AG08396 (cell line): Measurements from ENCODE around the gene KLHL40.
A peak's percentile ranks its signal among the peaks of the same experiment; 100 is the strongest.

ENCODE experiments used
- DNase-seq: peaks from one replicate; pipeline ENCODE4 v3.0.0; 2012; ENCODE audit warnings: low spot score, mixed read lengths

The KLHL40 gene

DNA sequence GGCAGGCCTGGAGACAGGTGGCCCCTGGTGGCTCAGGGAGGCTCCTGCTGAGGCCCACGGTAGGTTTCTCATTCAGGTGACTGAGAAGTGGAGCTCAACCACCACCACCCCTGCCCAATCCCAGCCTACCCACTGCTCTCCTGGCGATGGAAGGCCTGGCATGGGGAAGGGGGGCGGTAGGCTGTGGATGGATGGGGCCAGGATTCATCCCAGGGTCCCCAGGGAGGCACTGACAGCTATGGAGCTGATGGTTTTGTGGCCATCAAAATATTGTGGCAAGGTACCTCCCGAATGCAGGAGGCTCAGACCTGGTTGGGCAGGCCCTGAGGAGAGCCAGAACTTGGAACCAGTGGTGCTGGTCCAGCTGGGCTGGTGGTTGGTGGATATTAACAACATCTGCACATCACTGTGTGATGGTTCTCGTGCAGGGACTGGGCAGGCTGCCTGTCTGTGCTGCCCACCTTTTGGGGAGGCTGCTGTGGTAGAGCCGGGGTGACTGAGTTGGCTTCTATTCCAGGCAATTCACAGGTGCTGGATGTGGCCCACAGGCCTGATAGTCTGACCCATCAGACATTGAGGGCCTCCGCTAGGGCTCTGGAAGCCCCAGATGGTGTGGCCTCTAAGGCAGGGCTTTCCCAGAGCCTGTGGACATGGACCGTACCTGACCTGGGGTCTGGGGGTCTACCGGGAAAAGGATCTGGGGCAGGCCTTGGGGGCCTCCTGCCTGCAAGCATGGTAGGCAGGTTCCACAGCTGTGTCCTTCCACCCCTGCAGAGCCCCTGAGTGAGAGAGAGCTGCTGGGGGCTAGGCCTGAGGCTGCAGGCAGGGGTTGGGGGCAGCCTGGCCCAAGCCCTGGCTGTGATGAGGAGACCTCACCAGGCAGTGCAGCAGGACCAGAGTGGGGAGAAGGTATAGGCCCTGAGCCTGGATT lies 28.4 kb upstream of the KLHL40 start:
- DNase-seq, result no peak

DNA sequence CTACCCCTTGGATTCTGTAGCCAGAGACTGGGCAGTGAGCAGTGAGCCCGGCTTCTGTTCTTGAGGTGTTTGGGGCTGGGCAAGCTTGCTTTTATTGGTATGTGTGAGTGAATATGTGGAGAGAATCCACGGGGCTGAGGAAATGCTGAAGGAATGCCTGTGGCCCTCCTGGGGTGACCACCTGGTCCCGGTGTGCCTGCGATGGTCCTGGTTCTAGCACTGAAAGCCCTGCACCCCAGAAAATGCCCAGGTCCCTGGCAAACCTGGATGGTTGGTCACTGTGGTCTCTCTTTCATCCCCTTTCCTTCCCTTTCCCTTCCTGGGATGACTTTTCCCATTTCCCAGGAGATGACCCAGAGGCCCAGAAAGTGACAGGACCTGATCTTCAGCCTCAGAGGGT lies 27.7 kb upstream of the KLHL40 start:
- no peak for DNase-seq

DNA sequence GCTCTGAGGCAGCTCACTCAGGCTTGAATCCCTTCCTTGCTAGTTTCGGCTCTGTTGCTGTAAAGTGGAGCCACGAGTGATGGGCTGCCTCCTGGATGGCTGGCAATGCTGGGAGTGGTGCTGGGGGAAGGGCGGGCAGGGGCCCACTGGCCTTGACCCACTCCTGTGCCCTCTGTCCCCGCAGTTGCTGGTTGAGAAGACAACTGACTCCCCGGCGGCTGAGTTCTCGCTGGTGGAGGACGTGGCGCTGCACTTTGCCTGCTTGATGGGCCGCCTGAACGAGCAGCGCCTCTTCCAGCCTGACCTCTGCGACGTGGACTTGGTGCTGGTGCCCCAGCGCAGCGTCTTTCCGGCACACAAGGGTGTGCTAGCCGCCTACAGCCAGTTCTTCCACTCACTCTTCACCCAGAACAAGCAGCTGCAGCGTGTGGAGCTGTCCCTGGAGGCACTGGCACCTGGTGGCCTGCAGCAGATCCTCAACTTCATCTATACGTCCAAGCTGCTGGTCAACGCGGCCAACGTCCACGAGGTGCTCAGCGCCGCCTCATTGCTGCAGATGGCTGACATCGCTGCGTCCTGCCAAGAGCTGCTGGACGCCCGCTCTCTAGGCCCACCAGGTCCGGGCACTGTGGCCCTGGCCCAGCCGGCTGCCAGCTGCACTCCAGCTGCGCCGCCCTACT lies 27.1 kb upstream of the KLHL40 start:
- no peak for DNase-seq

DNA sequence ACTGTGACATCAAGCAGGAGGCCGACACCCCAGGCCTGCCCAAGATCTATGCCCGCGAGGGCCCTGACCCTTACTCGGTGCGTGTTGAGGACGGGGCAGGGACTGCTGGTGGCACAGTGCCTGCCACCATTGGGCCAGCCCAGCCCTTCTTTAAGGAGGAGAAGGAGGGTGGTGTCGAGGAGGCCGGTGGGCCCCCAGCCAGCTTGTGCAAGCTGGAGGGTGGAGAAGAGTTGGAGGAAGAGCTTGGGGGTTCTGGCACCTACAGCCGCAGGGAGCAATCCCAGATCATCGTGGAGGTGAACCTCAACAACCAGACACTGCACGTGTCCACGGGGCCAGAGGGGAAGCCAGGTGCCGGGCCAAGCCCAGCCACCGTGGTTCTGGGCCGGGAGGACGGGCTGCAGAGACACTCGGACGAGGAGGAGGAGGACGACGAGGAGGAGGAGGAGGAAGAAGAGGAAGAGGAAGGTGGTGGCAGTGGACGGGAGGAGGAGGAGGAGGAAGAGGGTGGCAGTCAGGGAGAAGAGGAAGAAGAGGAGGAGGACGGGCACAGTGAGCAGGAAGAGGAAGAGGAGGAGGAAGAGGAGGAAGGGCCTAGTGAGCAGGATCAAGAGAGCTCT lies 26.5 kb upstream of the KLHL40 start:
- no peak for DNase-seq

DNA sequence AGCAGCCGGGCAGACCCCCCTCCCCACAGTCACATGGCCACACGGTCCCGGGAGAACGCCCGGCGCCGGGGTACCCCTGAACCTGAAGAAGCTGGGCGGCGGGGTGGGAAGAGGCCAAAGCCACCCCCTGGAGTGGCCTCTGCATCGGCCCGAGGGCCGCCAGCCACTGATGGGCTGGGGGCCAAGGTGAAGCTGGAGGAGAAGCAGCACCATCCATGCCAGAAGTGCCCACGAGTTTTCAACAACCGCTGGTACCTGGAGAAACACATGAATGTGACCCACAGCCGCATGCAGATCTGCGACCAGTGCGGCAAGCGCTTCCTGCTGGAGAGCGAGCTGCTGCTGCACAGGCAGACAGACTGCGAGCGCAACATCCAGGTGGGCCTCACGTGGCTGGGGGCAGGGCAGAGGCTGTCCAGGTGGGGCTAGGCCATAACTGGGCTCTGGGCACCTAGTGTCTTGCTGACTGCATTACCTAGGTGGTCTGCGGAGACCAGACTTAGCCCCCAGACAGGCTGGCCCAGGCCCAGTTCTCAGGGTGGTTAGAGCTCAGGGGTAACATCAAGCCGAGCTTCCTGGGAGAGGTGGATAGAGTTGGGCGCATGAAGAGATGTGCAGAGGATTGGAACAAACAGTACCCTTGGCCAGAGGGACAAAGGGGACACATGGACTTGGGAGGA lies 25.7 kb upstream of the KLHL40 start:
- DNase-seq, result peak; percentile 12

DNA sequence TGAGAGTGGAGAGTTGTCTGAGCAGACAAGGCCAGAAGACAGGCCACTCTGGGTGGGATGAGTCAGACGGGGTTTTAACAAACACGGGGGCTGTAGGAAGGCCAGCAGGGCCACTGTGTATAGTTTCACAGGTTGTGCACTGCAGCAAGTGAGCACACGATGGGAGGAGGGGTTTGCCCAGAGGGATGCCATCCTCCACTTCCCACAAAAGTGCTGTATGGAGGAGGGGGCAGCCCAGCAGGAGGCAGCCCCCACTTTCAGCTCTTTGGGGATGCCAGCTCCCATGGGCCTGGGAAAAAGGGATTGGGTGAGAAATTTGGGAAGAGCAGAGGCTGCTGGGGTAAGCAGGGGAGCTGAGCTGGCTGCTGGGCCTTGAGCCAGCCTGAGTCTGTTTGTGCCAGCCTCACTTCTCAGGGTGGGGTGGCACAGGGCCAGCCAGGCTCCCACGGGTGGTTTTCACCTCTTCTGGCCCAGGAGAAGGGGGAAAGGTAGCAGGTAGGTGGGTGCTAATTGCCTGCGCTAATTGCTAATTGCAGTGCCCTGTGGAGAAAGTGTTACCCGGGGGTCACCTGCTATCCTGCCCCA lies 25.1 kb upstream of the KLHL40 start:
- peak; percentile 69 for DNase-seq

DNA sequence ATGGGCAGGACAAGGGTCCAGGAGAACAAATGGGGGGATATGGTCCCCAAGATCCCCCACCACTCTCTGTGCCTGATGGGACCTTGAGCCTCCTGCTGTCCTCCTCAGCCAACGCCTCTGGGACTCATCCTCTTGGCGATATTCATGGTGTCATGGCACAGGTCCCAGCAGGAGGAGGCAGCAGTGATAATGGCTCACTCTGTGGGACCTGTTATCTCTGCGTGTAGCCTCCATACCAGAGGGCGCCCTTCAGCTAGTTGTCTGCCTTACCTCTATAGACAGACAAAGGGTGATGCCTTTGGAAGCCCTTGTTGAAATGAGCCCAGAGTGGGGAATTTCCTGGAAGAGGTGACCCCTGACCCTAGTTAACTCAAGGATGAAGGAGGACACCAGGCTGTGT lies 24.4 kb upstream of the KLHL40 start:
- DNase-seq, result peak; percentile 16

DNA sequence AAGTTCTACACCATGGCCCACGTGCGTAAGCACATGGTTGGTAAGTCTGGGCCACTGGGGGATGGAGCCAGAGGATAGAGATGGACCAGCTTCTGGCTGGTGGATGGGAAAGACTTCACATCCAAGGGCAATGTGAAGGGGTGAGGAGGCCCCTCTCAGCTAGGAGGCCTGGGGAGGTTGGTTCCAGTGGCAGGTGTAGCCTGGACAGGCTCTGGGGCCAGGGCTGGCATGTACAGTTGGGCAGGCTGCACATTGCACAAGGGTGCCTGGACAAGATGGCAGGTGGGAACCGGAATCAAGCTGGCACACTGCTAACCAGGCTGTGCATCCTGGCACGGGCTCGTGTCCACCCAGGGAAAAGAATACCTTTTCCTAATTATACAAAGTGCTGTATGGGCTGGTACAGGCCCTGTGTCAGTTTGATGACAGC lies 23.7 kb upstream of the KLHL40 start:
- DNase-seq, result no peak

DNA sequence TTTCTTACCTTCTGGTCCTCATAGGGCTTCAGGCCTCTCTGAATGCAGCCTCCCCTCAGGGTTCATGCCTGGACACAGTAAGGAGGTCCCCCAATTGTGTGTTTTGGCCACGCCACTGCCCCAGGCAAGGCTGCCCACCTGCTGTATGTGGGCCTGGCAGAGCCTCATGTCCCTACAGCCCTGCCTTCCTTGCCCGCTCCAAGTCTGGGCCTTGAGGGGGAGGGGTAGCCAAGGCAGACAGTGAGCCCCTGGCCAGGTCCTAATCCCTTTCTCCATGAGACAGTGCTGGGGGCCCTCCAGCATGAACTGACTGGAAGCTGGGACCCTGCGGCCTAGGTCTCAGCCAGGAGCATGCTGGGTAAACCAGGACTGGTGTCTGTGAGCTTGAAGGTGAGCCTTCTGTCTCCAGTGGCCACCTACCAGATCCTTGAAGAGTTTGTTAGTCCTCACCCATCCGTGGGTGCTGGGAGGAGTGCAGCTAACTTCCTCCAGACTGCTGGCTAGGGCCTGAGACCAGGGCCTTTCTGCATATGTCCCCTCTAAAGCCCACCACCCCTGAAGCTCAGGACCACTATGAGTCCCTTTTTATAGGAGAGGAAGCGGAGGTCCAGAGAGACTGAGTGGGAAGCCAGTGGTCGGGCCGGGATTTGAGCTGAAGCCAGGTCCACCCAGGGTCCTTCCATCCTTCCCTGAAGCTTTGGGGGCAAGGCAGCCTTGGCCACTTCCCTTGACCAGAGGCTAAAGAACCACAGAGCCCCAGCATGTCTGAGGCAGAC lies 23.1 kb upstream of the KLHL40 start:
- DNase-seq, result no peak

DNA sequence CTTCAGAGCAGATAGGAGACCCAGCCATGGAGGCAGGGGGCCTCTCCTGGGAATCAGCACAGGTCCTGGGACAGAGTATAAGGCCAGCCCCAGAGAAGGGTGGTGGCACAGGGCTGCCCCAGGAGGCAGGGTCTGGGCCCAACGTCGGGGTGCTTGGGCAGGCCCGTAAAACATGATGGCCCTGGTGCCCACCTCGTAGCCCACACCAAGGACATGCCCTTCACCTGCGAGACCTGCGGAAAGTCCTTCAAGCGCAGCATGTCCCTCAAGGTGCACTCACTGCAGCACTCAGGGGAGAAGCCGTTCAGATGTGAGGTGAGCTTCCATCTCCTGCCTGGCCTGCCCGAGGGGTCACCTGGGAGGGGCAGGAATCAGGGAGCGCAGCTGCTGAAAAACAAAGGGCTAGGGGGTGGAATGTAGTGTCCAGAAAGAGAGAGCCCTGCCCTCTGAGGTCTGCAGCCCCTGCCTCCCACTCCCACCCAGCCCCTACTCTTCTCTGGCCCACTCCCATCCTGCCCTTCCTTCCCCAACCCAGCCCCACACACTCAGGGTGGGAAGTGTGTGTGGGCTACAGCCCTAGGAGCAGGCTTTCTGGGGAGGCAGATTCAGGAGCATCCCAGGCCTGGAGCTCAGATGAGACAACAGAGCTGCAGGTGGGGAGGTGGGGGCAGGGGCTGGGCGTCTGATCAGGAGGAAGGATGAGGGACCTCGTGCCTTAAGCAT lies 22.4 kb upstream of the KLHL40 start:
- no peak for DNase-seq

DNA sequence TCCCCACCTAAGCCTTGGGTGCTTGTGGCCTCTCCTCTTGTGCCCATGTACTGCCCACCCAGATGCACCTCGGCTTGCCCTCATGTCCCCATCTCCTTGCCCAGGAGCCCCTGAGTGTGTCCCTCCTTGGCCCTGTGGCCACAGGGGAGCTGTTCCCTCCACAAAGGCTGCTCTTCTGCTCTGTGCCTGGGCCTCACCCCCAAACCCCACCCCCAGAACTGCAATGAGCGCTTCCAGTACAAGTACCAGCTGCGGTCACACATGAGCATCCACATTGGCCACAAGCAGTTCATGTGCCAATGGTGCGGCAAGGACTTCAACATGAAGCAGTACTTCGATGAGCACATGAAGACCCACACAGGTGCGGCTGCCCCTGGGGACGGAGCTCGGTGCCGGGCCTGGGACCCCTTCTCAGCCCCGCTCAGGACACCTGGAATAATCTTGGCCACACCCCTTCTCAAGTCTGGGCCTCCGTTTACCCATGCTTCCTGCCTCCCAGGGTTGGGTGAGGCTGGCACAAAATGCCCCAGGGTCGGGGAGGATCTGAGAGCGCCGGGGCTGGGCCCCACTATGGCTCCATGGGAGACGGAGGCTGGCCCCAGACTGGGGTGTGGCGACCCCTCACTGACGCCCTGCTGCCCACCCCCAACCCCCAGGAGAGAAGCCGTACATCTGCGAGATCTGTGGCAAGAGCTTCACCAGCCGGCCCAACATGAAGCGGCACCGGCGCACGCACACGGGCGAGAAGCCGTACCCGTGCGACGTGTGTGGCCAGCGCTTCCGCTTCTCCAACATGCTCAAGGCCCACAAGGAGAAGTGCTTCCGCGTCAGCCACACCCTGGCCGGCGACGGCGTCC lies 21.5 kb upstream of the KLHL40 start:
- DNase-seq, result peak; percentile 11

DNA sequence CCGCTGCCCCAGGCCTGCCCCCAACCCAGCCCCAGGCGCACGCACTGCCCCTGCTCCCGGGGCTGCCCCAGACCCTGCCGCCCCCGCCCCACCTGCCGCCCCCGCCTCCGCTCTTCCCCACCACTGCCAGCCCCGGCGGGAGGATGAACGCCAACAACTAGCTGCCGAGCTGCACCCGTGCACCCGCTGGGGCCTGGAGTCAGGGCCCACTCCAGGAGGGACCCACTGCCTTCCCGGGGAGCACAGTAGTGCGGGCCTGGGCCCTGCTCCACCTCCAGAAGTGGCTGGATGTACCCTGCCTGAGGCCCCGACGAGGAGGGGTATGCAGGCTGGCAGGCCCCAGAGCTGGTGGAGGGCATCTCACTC lies 20.9 kb upstream of the KLHL40 start:
- DNase-seq, result no peak

DNA sequence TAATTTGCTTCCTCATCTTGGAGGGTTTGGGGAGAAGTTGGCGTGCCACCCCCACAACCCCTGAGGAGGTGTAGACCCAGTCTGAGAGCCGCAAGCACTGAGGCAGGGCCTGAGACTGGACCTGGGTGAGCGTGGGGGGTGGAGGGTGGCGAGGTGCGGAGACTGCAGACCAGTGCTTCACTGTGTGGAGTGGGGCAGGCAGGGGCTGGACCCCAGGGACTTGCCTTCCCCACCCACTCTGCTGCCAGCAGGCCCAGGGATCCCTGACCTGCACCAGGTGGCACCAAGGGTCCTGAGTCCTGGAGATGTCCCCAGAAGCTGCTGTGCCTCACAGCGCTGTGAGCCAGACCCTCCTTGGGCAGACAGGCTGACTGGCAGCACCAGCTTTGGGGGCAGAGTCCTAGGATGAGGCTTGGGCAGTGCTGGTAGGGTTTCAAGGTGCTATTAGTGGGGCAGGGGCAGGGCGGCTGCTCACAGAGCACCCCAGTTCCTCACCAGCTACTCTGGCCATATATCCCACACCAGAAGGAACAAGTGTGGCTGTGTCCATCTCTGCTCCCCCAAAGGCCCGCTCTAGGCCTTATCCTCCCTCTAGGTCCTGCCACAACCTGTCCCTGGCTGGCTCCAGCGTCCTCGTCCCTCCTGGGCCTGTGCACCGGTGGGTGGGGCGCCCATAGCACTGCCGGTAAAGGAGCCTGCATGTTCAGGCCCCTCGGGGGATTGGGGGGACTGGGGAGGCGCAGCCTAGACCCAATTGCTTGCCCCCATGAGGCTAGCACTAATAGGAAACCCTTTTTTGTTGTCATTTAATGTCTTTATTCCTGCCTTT lies 20.1 kb upstream of the KLHL40 start:
- peak; percentile 13 for DNase-seq

DNA sequence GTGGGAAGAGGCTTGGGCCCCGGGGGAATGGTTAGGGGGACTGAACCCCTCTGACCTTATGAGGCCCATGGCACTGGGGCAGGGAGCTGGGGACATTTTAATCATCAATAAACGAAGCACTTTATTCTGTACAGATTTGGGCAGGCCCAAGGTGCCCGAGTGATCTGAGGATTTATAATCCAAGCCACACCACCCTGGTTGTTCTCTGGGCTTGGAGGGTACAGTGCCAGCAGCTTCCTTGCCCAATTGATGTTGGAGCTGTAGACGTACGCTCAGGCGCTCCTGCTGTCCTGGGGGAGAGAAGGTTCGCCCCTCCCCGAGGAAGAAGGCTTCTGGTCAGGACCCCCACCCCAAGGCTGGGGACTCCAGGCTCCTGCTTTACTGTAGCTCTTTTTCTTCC lies 19.3 kb upstream of the KLHL40 start:
- no peak for DNase-seq

DNA sequence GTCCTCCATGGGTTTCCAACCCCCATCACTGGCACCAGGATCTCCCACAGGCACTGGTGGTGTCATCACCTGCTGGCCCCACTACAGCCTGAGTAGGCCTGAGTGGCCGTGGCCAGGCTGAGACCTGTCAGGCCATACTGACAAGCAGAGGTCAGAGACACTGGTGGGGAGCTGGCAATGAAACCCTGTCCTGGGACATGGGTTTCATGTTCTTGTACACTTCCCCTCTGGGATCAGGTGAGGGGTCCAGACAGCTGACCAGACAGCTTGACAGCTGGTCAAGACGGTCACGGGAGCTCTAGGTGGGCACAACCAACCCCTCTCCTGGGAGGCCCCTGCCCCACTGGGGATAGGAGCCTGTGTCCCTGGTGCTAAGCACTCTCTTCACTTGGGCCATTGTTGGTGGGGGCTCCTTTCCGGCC lies 18.7 kb upstream of the KLHL40 start:
- no peak for DNase-seq

DNA sequence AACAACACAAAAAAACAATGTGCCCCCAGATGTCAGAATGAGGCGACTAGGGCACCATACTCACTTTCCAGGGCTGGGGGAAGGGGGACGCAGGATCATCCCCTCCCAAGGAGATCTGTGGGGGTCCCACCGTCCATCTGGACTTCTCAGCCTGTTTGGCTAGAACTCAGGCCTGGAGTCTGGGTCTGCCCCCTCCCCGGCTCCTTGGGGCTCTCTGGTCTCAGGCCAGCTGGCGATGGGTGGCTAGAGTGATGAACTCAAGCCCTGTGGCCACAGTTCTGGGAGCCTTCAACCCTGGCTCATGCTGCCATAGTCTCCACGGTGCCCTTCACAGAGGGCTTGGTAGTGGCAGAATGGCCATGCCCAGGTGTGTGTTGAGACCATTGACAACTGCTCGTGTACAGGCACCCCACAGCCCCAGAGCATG lies 18.2 kb upstream of the KLHL40 start:
- DNase-seq, result peak; percentile 12

DNA sequence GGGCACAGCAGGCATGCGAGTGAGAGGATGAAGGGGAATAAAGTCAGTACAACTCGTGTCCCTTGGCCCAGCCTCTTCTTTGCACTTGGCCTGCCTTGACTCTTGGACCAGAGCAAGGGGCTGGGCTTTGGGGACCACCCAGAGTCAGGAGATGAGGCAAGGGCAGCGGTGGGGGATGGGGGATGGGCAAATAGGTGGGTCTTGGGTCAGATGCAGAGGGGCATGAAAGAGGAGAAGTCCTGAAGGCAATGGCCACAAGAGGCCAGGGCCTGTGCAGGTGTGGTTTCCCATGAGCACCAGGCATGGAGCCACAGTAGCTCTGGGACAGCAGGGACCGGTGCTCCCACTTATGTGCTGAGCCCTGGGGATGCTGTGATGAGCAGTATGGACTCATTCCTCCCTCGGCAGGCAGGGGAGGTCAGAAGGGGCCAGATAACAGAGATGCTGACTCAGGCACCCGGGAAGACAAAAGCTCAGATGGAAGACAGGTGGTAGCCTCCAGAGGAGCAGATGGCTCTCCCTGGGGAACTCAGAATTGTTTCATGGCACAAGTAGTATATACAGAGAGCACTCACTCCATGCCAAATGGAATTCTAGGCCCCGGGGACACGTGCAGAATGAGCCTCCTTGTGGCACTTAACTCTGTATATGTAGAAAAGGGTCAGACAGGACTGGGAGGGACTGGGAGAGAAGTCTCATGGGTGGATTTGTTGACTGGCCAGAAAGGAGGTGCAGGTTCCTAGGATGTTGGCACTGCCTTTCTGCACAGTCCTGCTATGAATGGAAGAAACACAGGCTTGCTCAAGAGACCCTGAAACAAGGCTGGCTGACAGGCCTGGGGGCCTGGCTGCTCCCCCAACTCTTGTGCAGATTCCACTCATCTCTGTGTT lies 17.6 kb upstream of the KLHL40 start:
- DNase-seq, result peak; percentile 12

DNA sequence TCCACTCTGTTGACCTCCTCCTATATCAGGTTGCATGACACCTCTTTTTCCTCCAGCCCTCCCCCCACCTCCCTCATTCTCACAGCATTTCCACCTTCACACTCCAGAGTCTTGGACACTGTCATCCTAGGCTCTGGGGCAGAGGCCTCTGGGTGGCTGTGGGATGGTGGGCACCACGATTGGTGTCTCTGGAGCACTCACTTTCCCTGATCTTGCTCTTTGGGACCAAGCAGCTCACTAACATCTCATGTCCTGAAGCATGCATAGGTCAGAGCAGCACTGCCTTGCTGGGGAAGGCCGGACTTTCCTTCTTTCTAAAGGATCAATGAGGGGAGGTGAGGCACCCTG lies 16.9 kb upstream of the KLHL40 start:
- no peak for DNase-seq
